ENCODE results near the gene CFAP100.

Gene CFAP100

GRCh38 chr3:126394179-126394976 lies at the start of gene CFAP100:
TSS of gene CFAP100 (plus strand) at chr3:126394909. CDS start at chr3:126396001, 1,092 bp downstream.
- peak; percentile 91 for DNase-seq (ENCODE audit: low spot score)

- no peak for DNase-seq (ENCODE audit: low spot score)
These were observed 49.5 kb upstream of the CFAP100 start for GRCh38 chr3:126345231-126345630.

- no peak for DNase-seq (ENCODE audit: low spot score)
These were observed 48.9 kb upstream of the CFAP100 start for GRCh38 chr3:126345641-126346460.

GRCh38 chr3:126346466-126346865 lies 48.2 kb upstream of the CFAP100 start:
- no peak for DNase-seq (ENCODE audit: low spot score)

- peak; percentile 23 for DNase-seq (ENCODE audit: low spot score)
These were observed 47.1 kb upstream of the CFAP100 start for GRCh38 chr3:126347543-126348161.

GRCh38 chr3:126348308-126348920 lies 46.3 kb upstream of the CFAP100 start:
- DNase-seq (ENCODE audit: low spot score): no peak

- DNase-seq (ENCODE audit: low spot score): no peak
These were observed 45.6 kb upstream of the CFAP100 start for GRCh38 chr3:126349071-126349470.

GRCh38 chr3:126349611-126350501 lies 44.9 kb upstream of the CFAP100 start:
- DNase-seq (ENCODE audit: low spot score): no peak

- DNase-seq (ENCODE audit: low spot score): no peak
These were observed 44.1 kb upstream of the CFAP100 start for GRCh38 chr3:126350502-126351085.

- no peak for DNase-seq (ENCODE audit: low spot score)
These were observed 43.5 kb upstream of the CFAP100 start for GRCh38 chr3:126351086-126351770.

GRCh38 chr3:126351771-126352475 lies 42.8 kb upstream of the CFAP100 start:
- DNase-seq (ENCODE audit: low spot score): no peak

GRCh38 chr3:126352476-126353454 lies 41.9 kb upstream of the CFAP100 start:
- no peak for DNase-seq (ENCODE audit: low spot score)

GRCh38 chr3:126353694-126354321 lies 40.9 kb upstream of the CFAP100 start:
- DNase-seq (ENCODE audit: low spot score): no peak

GRCh38 chr3:126354776-126355175 lies 39.9 kb upstream of the CFAP100 start:
- DNase-seq (ENCODE audit: low spot score): no peak

- DNase-seq (ENCODE audit: low spot score): no peak
These were observed 39.5 kb upstream of the CFAP100 start for GRCh38 chr3:126355251-126355650.

GRCh38 chr3:126355777-126356372 lies 38.8 kb upstream of the CFAP100 start:
- peak; percentile 91 for DNase-seq (ENCODE audit: low spot score)
